SK-N-SH treated with all-trans-retinoic acid at 6 μM for 48 hours (cell line): ENCODE measurements around the gene MRPL51.

Source experiments
- ATAC-seq: fragments of 200-7000 bp; cut with Tn5 transposase; 3 replicates; pipeline ENCODE4 v1.9.1; 2020; ENCODE audit warnings: mild to moderate bottlenecking, moderate library complexity
- ARNTL ChIP-seq: fragments of 450-650 bp; formaldehyde crosslinking; IDR thresholded peaks from 2 replicates; pipeline ENCODE4 v1.5.0; 2020; ENCODE audit warnings: low read depth, mild to moderate bottlenecking, moderate library complexity, borderline replicate concordance
- BACH2 ChIP-seq: fragments of 250-450 bp; sonication (Bioruptor Pico); IDR thresholded peaks from 2 replicates; pipeline ENCODE4 v1.9.0; 2021; ENCODE audit warnings: mild to moderate bottlenecking, borderline replicate concordance
- CSDC2 ChIP-seq: fragments of 250-450 bp; sonication (Bioruptor Pico); IDR thresholded peaks from 2 replicates; pipeline ENCODE4 v1.5.0; 2020; ENCODE audit warnings: mild to moderate bottlenecking, moderate library complexity
- ESRRG ChIP-seq: fragments of 250-450 bp; sonication (Bioruptor Pico); IDR thresholded peaks from 2 replicates; pipeline ENCODE4 v1.6.1; 2021; ENCODE audit warnings: mild to moderate bottlenecking
- GLIS3 ChIP-seq: fragments of 250-450 bp; sonication (Bioruptor Pico); IDR thresholded peaks from 2 replicates; pipeline ENCODE4 v1.5.0; 2020; ENCODE audit warnings: mild to moderate bottlenecking, moderate library complexity
- ISL1 ChIP-seq: fragments of 250-450 bp; sonication (Bioruptor Pico); IDR thresholded peaks from 2 replicates; pipeline ENCODE4 v2.1.2; 2022; ENCODE audit warnings: mild to moderate bottlenecking, moderate library complexity
- OSR1 ChIP-seq: fragments of 250-450 bp; sonication (Bioruptor Pico); IDR thresholded peaks from 2 replicates; pipeline ENCODE4 v1.8.0; 2022; ENCODE audit warnings: moderate library complexity, mild to moderate bottlenecking, inconsistent platforms
- PPARA ChIP-seq: fragments of 250-450 bp; sonication (Bioruptor Pico); IDR thresholded peaks from 2 replicates; pipeline ENCODE4 v1.5.0; 2020; ENCODE audit warnings: mild to moderate bottlenecking, borderline replicate concordance
- SNAI2 ChIP-seq: fragments of 250-450 bp; sonication (Bioruptor Pico); IDR thresholded peaks from 2 replicates; pipeline ENCODE4 v1.5.0; 2020; ENCODE audit warnings: mild to moderate bottlenecking, moderate library complexity
- TCF4 ChIP-seq: fragments of 250-450 bp; sonication (Bioruptor Pico); IDR thresholded peaks from 2 replicates; pipeline ENCODE4 v1.8.0; 2021; ENCODE audit warnings: mild to moderate bottlenecking, moderate library complexity, borderline replicate concordance
- TOX ChIP-seq: fragments of 250-450 bp; sonication (Bioruptor Pico); IDR thresholded peaks from 2 replicates; pipeline ENCODE4 v1.8.0; 2021; ENCODE audit warnings: mild to moderate bottlenecking, moderate library complexity, borderline replicate concordance
- ZC3H10 ChIP-seq: fragments of 250-450 bp; sonication (Bioruptor Pico); IDR thresholded peaks from 2 replicates; pipeline ENCODE4 v1.5.1; 2021; ENCODE audit warnings: mild to moderate bottlenecking, moderate library complexity
- ZFP3 ChIP-seq: fragments of 250-450 bp; sonication (Bioruptor Pico); IDR thresholded peaks from 2 replicates; pipeline ENCODE4 v1.5.0; 2020; ENCODE audit warnings: mild to moderate bottlenecking, moderate library complexity
- ZFP30 ChIP-seq: fragments of 450-650 bp; formaldehyde crosslinking; IDR thresholded peaks from 2 replicates; pipeline ENCODE4 v1.5.0; 2022; ENCODE audit warnings: mild to moderate bottlenecking, moderate library complexity
- ZNF565 ChIP-seq: fragments of 450-650 bp; formaldehyde crosslinking; conservative IDR thresholded peaks from 2 replicates; pipeline ENCODE4 v1.5.0; 2020; ENCODE audit warnings: low read depth, mild to moderate bottlenecking, moderate library complexity
- TF ChIP-seq, protein P1 (sequence below): fragments of 250-450 bp; sonication (Bioruptor Pico); IDR thresholded peaks from 2 replicates; pipeline ENCODE4 v1.5.0; 2020; ENCODE audit warnings: mild to moderate bottlenecking, moderate library complexity
- TF ChIP-seq, protein P2 (sequence below): fragments of 250-450 bp; sonication (Bioruptor Pico); IDR thresholded peaks from 2 replicates; pipeline ENCODE4 v1.8.0; 2021; ENCODE audit warnings: low read depth, mild to moderate bottlenecking, moderate library complexity, borderline replicate concordance
- TF ChIP-seq, protein P3 (sequence below): fragments of 250-450 bp; sonication (Bioruptor Pico); IDR thresholded peaks from 2 replicates; pipeline ENCODE4 v1.5.1; 2020; ENCODE audit warnings: low read depth, mild to moderate bottlenecking, moderate library complexity

Gene MRPL51

DNA sequence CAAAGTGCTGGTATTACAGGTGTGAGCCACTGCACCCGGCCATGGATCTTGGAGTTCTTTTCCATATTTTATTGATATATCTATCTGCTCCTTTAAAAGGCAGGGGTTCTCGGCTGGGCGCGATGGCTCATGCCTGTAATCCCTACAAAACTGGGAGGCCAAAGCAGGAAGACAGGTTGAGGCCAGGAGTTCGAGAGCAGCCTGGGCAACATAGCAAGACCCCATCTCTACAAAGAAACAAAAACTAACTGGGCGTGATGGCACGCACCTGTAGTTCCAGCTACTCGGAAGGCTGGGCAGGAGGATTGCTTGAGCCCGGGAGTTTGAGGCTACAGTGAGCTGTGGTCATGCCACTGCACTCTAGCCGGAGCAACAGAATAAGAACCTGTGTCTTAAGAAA lies 29.1 kb upstream of the MRPL51 start:
- TF ChIP-seq, protein P1, sequence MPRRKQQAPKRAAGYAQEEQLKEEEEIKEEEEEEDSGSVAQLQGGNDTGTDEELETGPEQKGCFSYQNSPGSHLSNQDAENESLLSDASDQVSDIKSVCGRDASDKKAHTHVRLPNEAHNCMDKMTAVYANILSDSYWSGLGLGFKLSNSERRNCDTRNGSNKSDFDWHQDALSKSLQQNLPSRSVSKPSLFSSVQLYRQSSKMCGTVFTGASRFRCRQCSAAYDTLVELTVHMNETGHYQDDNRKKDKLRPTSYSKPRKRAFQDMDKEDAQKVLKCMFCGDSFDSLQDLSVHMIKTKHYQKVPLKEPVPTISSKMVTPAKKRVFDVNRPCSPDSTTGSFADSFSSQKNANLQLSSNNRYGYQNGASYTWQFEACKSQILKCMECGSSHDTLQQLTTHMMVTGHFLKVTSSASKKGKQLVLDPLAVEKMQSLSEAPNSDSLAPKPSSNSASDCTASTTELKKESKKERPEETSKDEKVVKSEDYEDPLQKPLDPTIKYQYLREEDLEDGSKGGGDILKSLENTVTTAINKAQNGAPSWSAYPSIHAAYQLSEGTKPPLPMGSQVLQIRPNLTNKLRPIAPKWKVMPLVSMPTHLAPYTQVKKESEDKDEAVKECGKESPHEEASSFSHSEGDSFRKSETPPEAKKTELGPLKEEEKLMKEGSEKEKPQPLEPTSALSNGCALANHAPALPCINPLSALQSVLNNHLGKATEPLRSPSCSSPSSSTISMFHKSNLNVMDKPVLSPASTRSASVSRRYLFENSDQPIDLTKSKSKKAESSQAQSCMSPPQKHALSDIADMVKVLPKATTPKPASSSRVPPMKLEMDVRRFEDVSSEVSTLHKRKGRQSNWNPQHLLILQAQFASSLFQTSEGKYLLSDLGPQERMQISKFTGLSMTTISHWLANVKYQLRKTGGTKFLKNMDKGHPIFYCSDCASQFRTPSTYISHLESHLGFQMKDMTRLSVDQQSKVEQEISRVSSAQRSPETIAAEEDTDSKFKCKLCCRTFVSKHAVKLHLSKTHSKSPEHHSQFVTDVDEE, result no peak
- TF ChIP-seq ZFP30 (CRISPR knock-in tag), result no peak
- no peak for TF ChIP-seq ZNF565 (CRISPR knock-in tag)
- TF ChIP-seq, protein P2, sequence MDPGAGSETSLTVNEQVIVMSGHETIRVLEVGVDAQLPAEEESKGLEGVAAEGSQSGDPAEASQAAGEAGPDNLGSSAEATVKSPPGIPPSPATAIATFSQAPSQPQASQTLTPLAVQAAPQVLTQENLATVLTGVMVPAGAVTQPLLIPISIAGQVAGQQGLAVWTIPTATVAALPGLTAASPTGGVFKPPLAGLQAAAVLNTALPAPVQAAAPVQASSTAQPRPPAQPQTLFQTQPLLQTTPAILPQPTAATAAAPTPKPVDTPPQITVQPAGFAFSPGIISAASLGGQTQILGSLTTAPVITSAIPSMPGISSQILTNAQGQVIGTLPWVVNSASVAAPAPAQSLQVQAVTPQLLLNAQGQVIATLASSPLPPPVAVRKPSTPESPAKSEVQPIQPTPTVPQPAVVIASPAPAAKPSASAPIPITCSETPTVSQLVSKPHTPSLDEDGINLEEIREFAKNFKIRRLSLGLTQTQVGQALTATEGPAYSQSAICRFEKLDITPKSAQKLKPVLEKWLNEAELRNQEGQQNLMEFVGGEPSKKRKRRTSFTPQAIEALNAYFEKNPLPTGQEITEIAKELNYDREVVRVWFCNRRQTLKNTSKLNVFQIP (CRISPR knock-in tag), result no peak
- no peak for TF ChIP-seq ZFP3 (CRISPR knock-in tag)
- no peak for TF ChIP-seq ZC3H10 (CRISPR knock-in tag)
- TF ChIP-seq OSR1 (CRISPR knock-in tag), result no peak
- TF ChIP-seq CSDC2 (CRISPR knock-in tag), result no peak
- TF ChIP-seq ARNTL (CRISPR knock-in tag), result no peak
- TF ChIP-seq, protein P3, sequence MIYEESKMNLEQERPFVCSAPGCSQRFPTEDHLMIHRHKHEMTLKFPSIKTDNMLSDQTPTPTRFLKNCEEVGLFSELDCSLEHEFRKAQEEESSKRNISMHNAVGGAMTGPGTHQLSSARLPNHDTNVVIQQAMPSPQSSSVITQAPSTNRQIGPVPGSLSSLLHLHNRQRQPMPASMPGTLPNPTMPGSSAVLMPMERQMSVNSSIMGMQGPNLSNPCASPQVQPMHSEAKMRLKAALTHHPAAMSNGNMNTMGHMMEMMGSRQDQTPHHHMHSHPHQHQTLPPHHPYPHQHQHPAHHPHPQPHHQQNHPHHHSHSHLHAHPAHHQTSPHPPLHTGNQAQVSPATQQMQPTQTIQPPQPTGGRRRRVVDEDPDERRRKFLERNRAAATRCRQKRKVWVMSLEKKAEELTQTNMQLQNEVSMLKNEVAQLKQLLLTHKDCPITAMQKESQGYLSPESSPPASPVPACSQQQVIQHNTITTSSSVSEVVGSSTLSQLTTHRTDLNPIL, result no peak
- TF ChIP-seq BACH2 (CRISPR knock-in tag), result no peak
- TF ChIP-seq SNAI2 (CRISPR knock-in tag), result no peak
- no peak for TF ChIP-seq TOX (CRISPR knock-in tag)
- ATAC-seq, result no peak

DNA sequence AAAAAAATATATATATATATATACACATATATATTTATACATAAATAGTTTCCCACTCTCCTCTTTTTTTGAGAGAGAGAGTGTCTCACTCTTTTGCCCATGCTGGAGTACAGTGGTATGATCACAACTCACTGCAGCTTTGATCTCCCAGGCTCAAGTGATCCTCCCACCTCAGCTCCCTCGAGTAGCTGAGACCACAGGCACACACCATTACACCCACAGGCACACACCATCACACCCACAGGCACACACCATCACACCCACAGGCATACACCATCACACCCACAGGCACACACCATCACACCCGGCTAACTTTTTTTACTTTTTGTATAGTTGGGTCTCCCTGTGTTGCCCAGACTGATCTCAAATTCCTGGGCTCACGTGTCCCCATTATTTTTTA lies 27.1 kb upstream of the MRPL51 start:
- no peak for ATAC-seq
- TF ChIP-seq PPARA (CRISPR knock-in tag), result no peak
- TF ChIP-seq OSR1 (CRISPR knock-in tag), result no peak
- TF ChIP-seq ISL1 (CRISPR knock-in tag), result no peak
- no peak for TF ChIP-seq ESRRG
- no peak for TF ChIP-seq CSDC2 (CRISPR knock-in tag)
- no peak for TF ChIP-seq TCF4 (CRISPR knock-in tag)
- TF ChIP-seq, protein P3, result no peak
- TF ChIP-seq ZFP3 (CRISPR knock-in tag), result no peak
- no peak for TF ChIP-seq ARNTL (CRISPR knock-in tag)
- TF ChIP-seq, protein P2 (CRISPR knock-in tag), result no peak

DNA sequence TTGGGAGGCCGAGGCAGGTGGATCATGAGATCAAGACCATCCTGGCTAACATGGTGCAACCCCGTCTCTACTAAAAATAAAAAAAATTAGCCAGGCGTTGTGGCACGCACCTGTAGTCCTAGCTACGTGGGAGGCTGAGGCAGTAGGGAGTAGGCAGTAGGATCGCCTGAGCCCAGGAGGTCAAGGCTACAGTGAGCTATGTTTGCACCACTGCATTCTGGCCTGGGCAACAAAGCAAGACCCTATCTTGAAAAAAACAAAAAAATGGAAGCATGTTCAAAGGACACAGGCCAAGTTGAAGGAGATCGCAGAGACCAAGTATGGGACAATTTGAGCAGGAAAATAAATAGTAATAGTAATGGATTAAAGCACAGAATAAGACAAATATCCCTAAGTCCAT lies 15.0 kb upstream of the MRPL51 start:
- TF ChIP-seq ZC3H10 (CRISPR knock-in tag), result no peak
- TF ChIP-seq OSR1 (CRISPR knock-in tag), result no peak
- no peak for TF ChIP-seq ESRRG
- TF ChIP-seq BACH2 (CRISPR knock-in tag), result no peak
- TF ChIP-seq SNAI2 (CRISPR knock-in tag), result no peak
- ATAC-seq, result no peak

DNA sequence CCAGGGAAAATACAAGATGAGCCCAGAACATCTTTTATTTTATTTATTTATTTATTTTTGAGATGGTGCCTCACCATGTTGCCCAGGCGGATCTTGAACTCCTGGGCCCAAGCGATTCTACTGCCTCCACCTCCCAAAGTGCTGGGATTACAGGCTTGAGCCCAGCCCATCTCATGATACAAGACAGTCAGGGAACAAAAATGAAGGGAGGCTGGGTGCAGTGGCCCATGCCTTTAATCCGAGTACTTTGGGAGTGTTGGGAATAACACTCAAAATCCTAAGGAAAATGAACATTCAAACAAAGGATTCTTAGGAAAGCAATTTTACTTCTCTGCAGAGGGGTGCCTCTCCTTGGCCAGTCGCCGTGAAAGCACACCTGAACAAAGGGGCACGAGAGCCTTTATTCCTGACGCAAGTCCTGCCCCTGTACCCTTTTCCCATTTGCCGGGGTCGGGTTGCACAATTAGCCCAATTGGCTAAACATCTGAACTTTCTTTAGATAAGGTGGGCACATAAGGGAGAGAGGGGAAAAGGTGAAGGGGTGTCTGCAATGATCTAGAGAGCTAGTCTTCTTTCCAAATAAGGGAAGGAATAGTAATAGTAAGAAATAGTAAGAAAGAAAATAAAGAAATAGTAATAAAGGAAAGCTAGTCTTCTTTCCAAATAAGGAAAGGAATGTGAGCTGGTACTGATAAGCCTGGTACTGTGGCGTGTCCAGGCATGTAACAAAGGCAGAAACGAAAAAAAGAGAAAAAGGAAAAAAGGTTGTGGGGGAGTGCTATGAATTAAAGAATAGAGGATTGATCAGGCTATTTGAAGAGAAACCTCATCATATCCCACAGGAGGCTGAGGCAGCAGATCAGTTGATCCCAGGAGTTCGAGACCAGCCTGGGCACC lies 14.3 kb upstream of the MRPL51 start:
- peak; percentile 59 for ATAC-seq
- TF ChIP-seq GLIS3 (CRISPR knock-in tag), result no peak
- TF ChIP-seq ISL1 (CRISPR knock-in tag), result no peak
- no peak for TF ChIP-seq TCF4 (CRISPR knock-in tag)
- TF ChIP-seq ESRRG, result no peak
- TF ChIP-seq, protein P3, result no peak
- no peak for TF ChIP-seq SNAI2 (CRISPR knock-in tag)
- TF ChIP-seq, all 23 proteins: peak for 0
